HG03575 (cell line): Measurements from ENCODE around the gene AMPH.
"Not testable (repeated sequence)": the region's sequence is repeated elsewhere in the genome, so short reads cannot be mapped to it uniquely, and the experiment has no call there.

Experiments
- ATAC-seq: cut with Tn5 transposase; IDR thresholded peaks from one replicate; pipeline ENCODE4 v1.9.1; 2021; ENCODE audit not compliant: unreplicated experiment, insufficient number of reproducible peaks, low FRiP score; ENCODE audit errors: extremely low read depth

The AMPH gene

GRCh38 chr7:38341172-38341705 is 289.9 kb downstream of the AMPH start:
- not testable (repeated sequence) for ATAC-seq

GRCh38 chr7:38339953-38340819 is 291.0 kb downstream of the AMPH start:
- ATAC-seq: no peak

- not testable (repeated sequence) for ATAC-seq
Measured at GRCh38 chr7:38336148-38336515, 295.0 kb downstream of the AMPH start.

- ATAC-seq: peak; percentile 82
Measured at GRCh38 chr7:38335492-38336147, 295.6 kb downstream of the AMPH start.

GRCh38 chr7:38335128-38335491 is 296.1 kb downstream of the AMPH start:
- ATAC-seq: no peak

- no peak for ATAC-seq
Measured at GRCh38 chr7:38334163-38334562, 297.0 kb downstream of the AMPH start.
